ENCODE data around the gene FZD7. TPM values are rescaled to one million over a fixed set of nuclear protein-coding genes. Genes with fewer than 3 reads are reported as not detected.

The FZD7 gene
- total RNA-seq, 2 donors from 2014 or later = 0.66 to 2.9 TPM

GRCh38 chr2:202072737-202073401 lies 39.2 kb downstream of the FZD7 start, which contains the start of gene KIAA2012:
KIAA2012 (plus strand) TSS chr2:202073255; CDS start chr2:202073628, 373 bp downstream.
- peaks cover 7% of the 10 kb centered on the region for H3K4me1 ChIP-seq
- peak in 3 of 4 donors; percentile 15 to 28 (median 18) for DNase-seq
- intact Hi-C loops (cut with DNase I) = no loop called here
- no peaks in the 10 kb centered on the region for H3K36me3 ChIP-seq (replicated peaks in 1 of 2; ENCODE audit: insufficient read depth in 1 of 2, low read depth in 2 of 2)
- no peak within 1 kb of the TSS for H3K27ac ChIP-seq
- no peak within 1 kb of the TSS for H3K4me3 ChIP-seq
- ATAC-seq = peak; percentile 45
- 29 to 31% methylated on average over 11 of the region's 11 CpGs for WGBS, 2 donors
- no peaks in the 10 kb centered on the region for H3K9me3 ChIP-seq
- TF ChIP-seq POLR2A (IDR thresholded peaks at IDR 0.05) (no peak), CTCF (IDR thresholded peaks at IDR 0.05) (no peak)
- H3K27me3 ChIP-seq = no peaks in the 10 kb centered on the region

GRCh38 chr2:202074324-202074723 lies 40.7 kb downstream of the FZD7 start:
- Histone ChIP-seq H3K36me3 (replicated peaks in 1 of 2; ENCODE audit: insufficient read depth in 1 of 2, low read depth in 2 of 2) (no peaks in the 10 kb centered on the region), H3K9me3 (no peaks in the 10 kb centered on the region), H3K27me3 (no peaks in the 10 kb centered on the region), H3K4me1 (peaks cover 7% of the 10 kb centered on the region), H3K4me3 (no peak overlapping the region), H3K27ac (no peak overlapping the region)
- intact Hi-C loops (cut with DNase I) = no loop called here
- TF ChIP-seq CTCF (IDR thresholded peaks at IDR 0.05) (no peak), POLR2A (IDR thresholded peaks at IDR 0.05) (no peak)
- ATAC-seq (no peak), DNase-seq (no peak)
- 85 to 92% methylated on average over 2 of the region's 2 CpGs for WGBS, 2 donors

GRCh38 chr2:202079310-202079709 lies 45.7 kb downstream of the FZD7 start:
- intact Hi-C loops (cut with DNase I) = no loop called here
- no peaks in the 10 kb centered on the region for H3K36me3 ChIP-seq (replicated peaks in 1 of 2; ENCODE audit: insufficient read depth in 1 of 2, low read depth in 2 of 2)
- no peaks in the 10 kb centered on the region for H3K27me3 ChIP-seq
- ATAC-seq (no peak), DNase-seq (no peak)
- WGBS, 2 donors = 72 to 86% methylated on average over 5 of the region's 5 CpGs
- no peaks in the 10 kb centered on the region for H3K9me3 ChIP-seq
- no peak overlapping the region for H3K4me3 ChIP-seq
- H3K27ac ChIP-seq = no peak overlapping the region
- no peaks in the 10 kb centered on the region for H3K4me1 ChIP-seq
- no peak for TF ChIP-seq POLR2A (IDR thresholded peaks at IDR 0.05)

- 51 to 52% methylated on average over 6 of the region's 6 CpGs for WGBS, 2 donors
- Histone ChIP-seq H3K36me3 (replicated peaks in 1 of 2; ENCODE audit: insufficient read depth in 1 of 2, low read depth in 2 of 2) (no peaks in the 10 kb centered on the region), H3K27me3 (no peaks in the 10 kb centered on the region), H3K27ac (no peak overlapping the region), H3K4me3 (no peak overlapping the region), H3K4me1 (no peaks in the 10 kb centered on the region), H3K9me3 (no peaks in the 10 kb centered on the region)
- peak in 1 of 4 donors; percentile 10 for DNase-seq
- TF ChIP-seq CTCF (IDR thresholded peaks at IDR 0.05) (no peak), POLR2A (IDR thresholded peaks at IDR 0.05) (no peak)
- intact Hi-C loops (cut with DNase I) = no loop called here
- no peak for ATAC-seq
These were observed 50.6 kb downstream of the FZD7 start for GRCh38 chr2:202084265-202084664.

Other genes with a start within 250 kb of the FZD7 start
- under 1 TPM in 1 of 2 donors, not detected in 1; 0.52 TPM for gene CDK15, start 227.3 kb upstream of the FZD7 start, total RNA-seq
- gene KIAA2012, start 39.4 kb downstream of the FZD7 start, total RNA-seq = not detected
- gene SUMO1, start 204.7 kb downstream of the FZD7 start, total RNA-seq = 10 to 100 TPM in 1 of 2 donors, 1 to 10 TPM in 1; 5.6 to 43.8 TPM
- gene NOP58, start 231.9 kb downstream of the FZD7 start, total RNA-seq = 10 to 100 TPM; 70.2 to 93.4 TPM

All from body of pancreas (tissue), 4 donors.